Type B pancreatic cell (in vitro differentiated cells): ENCODE data around the gene CFAP99. TPM values are rescaled to one million over a fixed set of nuclear protein-coding genes. Genes with fewer than 3 reads are reported as not detected.

Experiments
- DNase-seq: peaks from one replicate; pipeline ENCODE4 v3.0.0; 2021; ENCODE audit warnings: mixed read lengths; ENCODE audit not compliant: unreplicated experiment; ENCODE audit errors: extremely low spot score
- H3K27ac Mint-ChIP-seq: 2 replicates; pipeline ENCODE4 v1.8.0; 2021; ENCODE audit warnings: mild to moderate bottlenecking, mixed read lengths
- H3K27me3 Mint-ChIP-seq: 2 replicates; pipeline ENCODE4 v1.8.0; 2021; ENCODE audit warnings: mixed read lengths
- H3K36me3 Mint-ChIP-seq: 2 replicates; pipeline ENCODE4 v1.8.0; 2021; ENCODE audit warnings: mixed read lengths
- H3K4me1 Mint-ChIP-seq: one replicate; pipeline ENCODE4 v1.8.0; 2021; ENCODE audit warnings: mixed read lengths; ENCODE audit not compliant: unreplicated experiment
- H3K4me3 Mint-ChIP-seq: 2 replicates; pipeline ENCODE4 v1.8.0; 2021; ENCODE audit warnings: mild to moderate bottlenecking, mixed read lengths
- H3K9me3 Mint-ChIP-seq: 2 replicates; pipeline ENCODE4 v1.8.0; 2021; ENCODE audit warnings: mixed read lengths
- total RNA-seq: library from RNA; stranded (reverse); gene quantifications from 2 replicates; pipeline ENCODE4 v1.2.1, GENCODE V29; 2021; ENCODE audit warnings: low replicate concordance
- TF ChIP-seq, protein P1 (sequence below): fragments of 200-600 bp; sonication (generic); conservative IDR thresholded peaks from 2 replicates; pipeline ENCODE4 v1.5.0; 2021; ENCODE audit warnings: antibody characterized with exemption, mild to moderate bottlenecking

Gene CFAP99
- total RNA-seq, 1 donor from 2014 or later: 1.1 TPM

DNA sequence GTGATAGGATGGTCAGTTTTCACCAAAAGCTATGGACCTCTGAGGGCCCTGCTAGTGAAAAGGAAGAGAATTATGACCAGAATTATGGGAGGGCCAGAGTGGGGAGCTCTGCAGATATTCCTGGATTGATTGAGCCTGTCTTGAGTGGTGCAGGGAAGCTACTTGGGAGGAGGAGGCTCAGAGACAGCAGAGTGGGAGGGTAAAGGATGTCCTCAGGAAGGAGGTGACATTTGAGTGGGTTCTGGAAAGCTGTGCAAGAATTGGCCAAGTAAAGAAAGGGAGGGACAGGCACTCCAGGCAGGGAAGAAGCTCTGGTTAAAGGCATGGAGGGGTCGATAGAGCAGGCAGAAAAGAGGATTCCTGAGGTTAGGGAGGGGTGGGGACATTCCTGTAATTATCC, 74.2 kb downstream of the CFAP99 start:
- Mint-ChIP-seq H3K27ac (peak overlapping the region; percentile 52), H3K36me3 (peaks cover 32% of the 10 kb centered on the region), H3K4me3 (no peak overlapping the region), H3K27me3 (no peaks in the 10 kb centered on the region), H3K9me3 (no peaks in the 10 kb centered on the region), H3K4me1 (no peaks in the 10 kb centered on the region)
- TF ChIP-seq, protein P1, sequence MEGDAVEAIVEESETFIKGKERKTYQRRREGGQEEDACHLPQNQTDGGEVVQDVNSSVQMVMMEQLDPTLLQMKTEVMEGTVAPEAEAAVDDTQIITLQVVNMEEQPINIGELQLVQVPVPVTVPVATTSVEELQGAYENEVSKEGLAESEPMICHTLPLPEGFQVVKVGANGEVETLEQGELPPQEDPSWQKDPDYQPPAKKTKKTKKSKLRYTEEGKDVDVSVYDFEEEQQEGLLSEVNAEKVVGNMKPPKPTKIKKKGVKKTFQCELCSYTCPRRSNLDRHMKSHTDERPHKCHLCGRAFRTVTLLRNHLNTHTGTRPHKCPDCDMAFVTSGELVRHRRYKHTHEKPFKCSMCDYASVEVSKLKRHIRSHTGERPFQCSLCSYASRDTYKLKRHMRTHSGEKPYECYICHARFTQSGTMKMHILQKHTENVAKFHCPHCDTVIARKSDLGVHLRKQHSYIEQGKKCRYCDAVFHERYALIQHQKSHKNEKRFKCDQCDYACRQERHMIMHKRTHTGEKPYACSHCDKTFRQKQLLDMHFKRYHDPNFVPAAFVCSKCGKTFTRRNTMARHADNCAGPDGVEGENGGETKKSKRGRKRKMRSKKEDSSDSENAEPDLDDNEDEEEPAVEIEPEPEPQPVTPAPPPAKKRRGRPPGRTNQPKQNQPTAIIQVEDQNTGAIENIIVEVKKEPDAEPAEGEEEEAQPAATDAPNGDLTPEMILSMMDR: no peak
- DNase-seq: no peak

DNA sequence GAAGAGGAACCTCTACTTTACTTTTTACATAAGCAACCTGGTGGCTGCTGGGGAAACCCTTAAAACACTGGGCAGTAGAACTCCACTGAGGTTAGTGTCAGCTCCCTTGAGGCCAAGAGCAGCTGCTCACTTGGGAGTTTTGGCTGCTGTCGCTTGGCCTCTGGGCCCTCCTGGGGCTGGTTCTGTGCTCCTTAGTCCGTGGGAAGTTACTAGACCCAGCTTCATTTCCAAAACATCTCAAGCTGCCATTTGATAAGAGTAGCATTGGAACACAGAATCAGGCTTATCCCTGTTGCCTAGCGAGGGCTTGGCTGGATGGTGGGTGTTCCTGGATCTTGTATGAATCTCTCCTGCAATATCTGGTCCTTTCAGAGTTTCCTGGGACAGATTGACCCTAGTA, 76.2 kb downstream of the CFAP99 start:
- DNase-seq: no peak
- TF ChIP-seq, protein P1: no peak
- Mint-ChIP-seq H3K9me3 (no peaks in the 10 kb centered on the region), H3K36me3 (peaks cover 32% of the 10 kb centered on the region), H3K27me3 (no peaks in the 10 kb centered on the region), H3K4me1 (no peaks in the 10 kb centered on the region), H3K4me3 (no peak overlapping the region), H3K27ac (no peak overlapping the region)

DNA sequence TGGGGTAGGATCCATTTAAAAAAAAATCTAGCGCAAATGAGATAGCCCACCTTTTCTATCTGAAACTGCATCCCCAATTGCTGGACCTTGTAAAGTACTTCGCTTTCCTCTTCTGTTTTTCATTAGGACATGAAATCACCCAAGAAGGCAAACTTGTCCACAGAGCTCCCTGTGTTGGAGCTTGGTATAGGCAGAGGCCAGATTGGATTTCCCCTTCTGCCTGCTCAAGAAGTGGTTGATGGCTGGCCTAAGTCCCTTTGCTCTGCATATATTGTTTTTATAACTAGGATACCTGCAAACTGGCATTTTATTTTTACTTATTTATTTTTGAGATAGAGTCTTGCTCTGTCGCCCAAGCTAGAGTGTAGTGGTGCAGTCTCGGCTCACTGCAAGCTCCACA, 78.6 kb downstream of the CFAP99 start:
- no peak for DNase-seq
- Mint-ChIP-seq H3K36me3 (peaks cover 34% of the 10 kb centered on the region), H3K4me1 (no peaks in the 10 kb centered on the region), H3K4me3 (no peak overlapping the region), H3K27ac (no peak overlapping the region), H3K27me3 (no peaks in the 10 kb centered on the region), H3K9me3 (no peaks in the 10 kb centered on the region)
- TF ChIP-seq, protein P1: no peak

- Mint-ChIP-seq H3K27ac (no peak overlapping the region), H3K27me3 (no peaks in the 10 kb centered on the region), H3K36me3 (peaks cover 28% of the 10 kb centered on the region), H3K4me1 (no peaks in the 10 kb centered on the region), H3K4me3 (no peak overlapping the region), H3K9me3 (no peaks in the 10 kb centered on the region)
- no peak for DNase-seq
- TF ChIP-seq, protein P1: no peak
Observed at GRCh38 chr4:2497931-2498330, 79.2 kb downstream of the CFAP99 start.

GRCh38 chr4:2500547-2500946, 81.8 kb downstream of the CFAP99 start:
- no peaks in the 10 kb centered on the region for H3K9me3 Mint-ChIP-seq
- TF ChIP-seq, protein P1: no peak
- no peak for DNase-seq
- H3K36me3 Mint-ChIP-seq: peaks cover 28% of the 10 kb centered on the region
- H3K4me3 Mint-ChIP-seq: no peak overlapping the region
- H3K4me1 Mint-ChIP-seq: no peaks in the 10 kb centered on the region
- no peaks in the 10 kb centered on the region for H3K27me3 Mint-ChIP-seq
- no peak overlapping the region for H3K27ac Mint-ChIP-seq

DNA sequence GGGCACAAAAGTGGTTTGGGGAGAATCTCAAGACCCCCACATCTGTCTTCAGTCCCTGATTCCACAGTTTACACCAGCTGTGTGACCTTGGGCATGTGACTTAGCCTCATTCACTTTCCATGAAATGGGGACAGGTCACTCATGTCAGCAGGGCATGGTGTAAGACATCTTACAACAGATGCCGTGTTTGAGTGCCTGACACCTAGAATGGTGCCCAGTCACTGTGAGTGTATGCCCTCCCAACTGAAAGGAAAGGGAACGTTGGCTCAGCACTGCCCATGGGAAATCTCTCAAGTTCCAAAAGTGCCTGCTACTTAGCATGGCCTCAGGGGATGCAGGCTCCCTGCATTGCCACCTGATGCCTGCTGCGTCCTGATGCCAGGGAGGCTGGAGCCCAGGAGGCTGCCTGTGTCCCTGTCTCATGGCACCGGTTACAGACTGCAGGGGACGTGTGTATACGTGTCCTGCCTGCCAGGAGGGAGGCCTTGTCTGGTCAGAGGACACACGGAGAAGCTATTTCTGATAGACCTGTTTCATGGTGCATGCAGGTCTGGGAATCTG, 82.4 kb downstream of the CFAP99 start:
- TF ChIP-seq, protein P1: no peak
- Mint-ChIP-seq H3K27me3 (no peaks in the 10 kb centered on the region), H3K36me3 (peaks cover 28% of the 10 kb centered on the region), H3K27ac (no peak overlapping the region), H3K4me1 (no peaks in the 10 kb centered on the region), H3K9me3 (no peaks in the 10 kb centered on the region), H3K4me3 (no peak overlapping the region)
- no peak for DNase-seq
